RWPE1 (cell line): Measurements from ENCODE around the gene GIT2.

ENCODE experiments used
- CTCF ChIA-PET: fragments of 350-600 bp; sonication (Branson Sonifier 250); formaldehyde crosslinking; extraction: SDS; loops from one replicate; lab custom pipeline; 2021; lab: Yijun Ruan, JAX
- POLR2A ChIA-PET: fragments of 400-600 bp; formaldehyde crosslinking; extraction: SDS; loops from one replicate; lab custom pipeline; 2020; ENCODE audit warnings: antibody characterized with exemption; ENCODE audit not compliant: low non-redundant PET; lab: Yijun Ruan, JAX
- DNase-seq: peaks from one replicate; pipeline ENCODE4 v3.0.0; 2012; ENCODE audit warnings: low spot score
- H3K27ac ChIP-seq: fragments of 450-650 bp; 2 replicates; pipeline ENCODE4 v1.5.1; 2017
- TF ChIP-seq, protein P1 (sequence below): fragments of 450-650 bp; conservative IDR thresholded peaks from 2 replicates; pipeline ENCODE4 v1.5.1; 2017; ENCODE audit warnings: low read depth, mild to moderate bottlenecking

GIT2 gene

GRCh38 chr12:109961612-109962011, 34.6 kb downstream of the GIT2 start:
- TF ChIP-seq, protein P1, sequence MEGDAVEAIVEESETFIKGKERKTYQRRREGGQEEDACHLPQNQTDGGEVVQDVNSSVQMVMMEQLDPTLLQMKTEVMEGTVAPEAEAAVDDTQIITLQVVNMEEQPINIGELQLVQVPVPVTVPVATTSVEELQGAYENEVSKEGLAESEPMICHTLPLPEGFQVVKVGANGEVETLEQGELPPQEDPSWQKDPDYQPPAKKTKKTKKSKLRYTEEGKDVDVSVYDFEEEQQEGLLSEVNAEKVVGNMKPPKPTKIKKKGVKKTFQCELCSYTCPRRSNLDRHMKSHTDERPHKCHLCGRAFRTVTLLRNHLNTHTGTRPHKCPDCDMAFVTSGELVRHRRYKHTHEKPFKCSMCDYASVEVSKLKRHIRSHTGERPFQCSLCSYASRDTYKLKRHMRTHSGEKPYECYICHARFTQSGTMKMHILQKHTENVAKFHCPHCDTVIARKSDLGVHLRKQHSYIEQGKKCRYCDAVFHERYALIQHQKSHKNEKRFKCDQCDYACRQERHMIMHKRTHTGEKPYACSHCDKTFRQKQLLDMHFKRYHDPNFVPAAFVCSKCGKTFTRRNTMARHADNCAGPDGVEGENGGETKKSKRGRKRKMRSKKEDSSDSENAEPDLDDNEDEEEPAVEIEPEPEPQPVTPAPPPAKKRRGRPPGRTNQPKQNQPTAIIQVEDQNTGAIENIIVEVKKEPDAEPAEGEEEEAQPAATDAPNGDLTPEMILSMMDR, result no peak
- POLR2A ChIA-PET, result no interaction called here
- CTCF ChIA-PET, result interaction anchor here (0.6 kb wide), 1 partner anchor 22 kb away, joined by 3 read pairs; no protein-coding TSS in a partner anchor
- H3K27ac ChIP-seq, result no peak overlapping the region
- DNase-seq, result no peak

GRCh38 chr12:109961201-109961600, 35.0 kb downstream of the GIT2 start:
- POLR2A ChIA-PET, result no interaction called here
- TF ChIP-seq, protein P1, result no peak
- CTCF ChIA-PET, result no interaction called here
- no peak overlapping the region for H3K27ac ChIP-seq
- no peak for DNase-seq

DNA sequence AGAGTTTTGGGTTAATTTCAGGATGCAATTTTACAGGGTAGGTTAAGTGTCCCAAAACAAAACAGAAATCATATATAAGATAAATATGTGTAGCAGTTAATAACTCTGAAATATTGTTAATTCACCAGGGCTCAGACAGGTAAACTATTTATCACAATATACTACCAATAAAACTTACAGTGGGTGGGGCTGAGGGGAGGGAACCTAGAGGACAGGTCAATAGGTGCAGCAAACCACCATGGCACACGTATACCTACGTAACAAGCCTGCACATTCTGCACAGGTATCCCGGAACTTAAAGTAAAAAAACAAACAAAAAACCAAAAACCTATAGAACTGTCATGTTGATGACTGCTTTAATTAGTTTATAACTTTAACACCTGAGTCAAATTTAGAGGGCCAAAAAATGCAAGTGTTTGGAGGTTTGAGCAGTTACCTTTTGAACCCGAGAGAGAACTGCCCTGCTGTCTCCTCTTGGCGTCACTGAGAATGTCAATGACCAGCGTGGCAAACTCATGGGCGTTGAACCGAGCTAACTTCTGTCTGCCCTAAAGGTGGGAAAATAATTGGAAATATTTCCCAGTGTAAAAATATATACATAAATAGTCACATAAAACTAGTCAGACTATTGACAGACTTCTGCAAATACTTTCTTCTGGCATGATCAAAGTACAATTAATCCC, 36.6 kb downstream of the GIT2 start:
- TF ChIP-seq, protein P1, result no peak
- DNase-seq, result no peak
- POLR2A ChIA-PET, result no interaction called here
- H3K27ac ChIP-seq, result no peak overlapping the region
- CTCF ChIA-PET, result no interaction called here

- ChIA-PET CTCF (no interaction called here), POLR2A (interaction anchor here (0.7 kb wide), 1 partner anchor 403 kb away, joined by 6 read pairs; no protein-coding TSS in a partner anchor)
- no peak overlapping the region for H3K27ac ChIP-seq
- TF ChIP-seq, protein P1, result no peak
- DNase-seq, result no peak
These were observed 37.8 kb downstream of the GIT2 start for GRCh38 chr12:109958374-109958773.

GRCh38 chr12:109953656-109954055, 42.5 kb downstream of the GIT2 start:
- TF ChIP-seq, protein P1, result no peak
- no peak overlapping the region for H3K27ac ChIP-seq
- DNase-seq, result no peak
- POLR2A ChIA-PET, result no interaction called here
- CTCF ChIA-PET, result interaction anchor here (0.9 kb wide), 1 partner anchor 25 kb away, joined by 4 read pairs; no protein-coding TSS in a partner anchor

GRCh38 chr12:109952873-109953272, 43.3 kb downstream of the GIT2 start:
- no peak overlapping the region for H3K27ac ChIP-seq
- CTCF ChIA-PET, result no interaction called here
- no peak for DNase-seq
- POLR2A ChIA-PET, result no interaction called here
- TF ChIP-seq, protein P1, result no peak
